Measurements from ENCODE around the gene FBP1.

FBP1 gene

DNA sequence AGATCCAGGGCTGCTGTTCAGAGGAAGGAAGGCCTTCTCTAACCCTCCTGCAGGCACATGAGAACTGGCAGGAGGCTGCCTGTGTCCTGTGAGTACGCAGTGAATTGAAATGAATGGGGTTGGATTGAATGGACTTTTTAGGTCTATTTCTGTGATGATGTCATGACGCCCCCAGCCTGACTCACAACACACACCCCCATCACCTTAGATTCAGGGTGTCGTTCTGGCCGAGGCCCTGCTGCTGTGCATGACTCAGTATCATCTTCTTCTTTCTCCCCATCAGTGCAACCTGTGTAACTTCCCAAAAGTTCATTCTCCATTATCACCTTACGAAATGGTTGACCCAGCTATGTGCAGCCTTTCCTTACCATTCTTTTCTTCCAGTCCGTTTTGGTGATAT lies 79.1 kb downstream of the FBP1 start:
- TF ChIP-seq, protein P1, sequence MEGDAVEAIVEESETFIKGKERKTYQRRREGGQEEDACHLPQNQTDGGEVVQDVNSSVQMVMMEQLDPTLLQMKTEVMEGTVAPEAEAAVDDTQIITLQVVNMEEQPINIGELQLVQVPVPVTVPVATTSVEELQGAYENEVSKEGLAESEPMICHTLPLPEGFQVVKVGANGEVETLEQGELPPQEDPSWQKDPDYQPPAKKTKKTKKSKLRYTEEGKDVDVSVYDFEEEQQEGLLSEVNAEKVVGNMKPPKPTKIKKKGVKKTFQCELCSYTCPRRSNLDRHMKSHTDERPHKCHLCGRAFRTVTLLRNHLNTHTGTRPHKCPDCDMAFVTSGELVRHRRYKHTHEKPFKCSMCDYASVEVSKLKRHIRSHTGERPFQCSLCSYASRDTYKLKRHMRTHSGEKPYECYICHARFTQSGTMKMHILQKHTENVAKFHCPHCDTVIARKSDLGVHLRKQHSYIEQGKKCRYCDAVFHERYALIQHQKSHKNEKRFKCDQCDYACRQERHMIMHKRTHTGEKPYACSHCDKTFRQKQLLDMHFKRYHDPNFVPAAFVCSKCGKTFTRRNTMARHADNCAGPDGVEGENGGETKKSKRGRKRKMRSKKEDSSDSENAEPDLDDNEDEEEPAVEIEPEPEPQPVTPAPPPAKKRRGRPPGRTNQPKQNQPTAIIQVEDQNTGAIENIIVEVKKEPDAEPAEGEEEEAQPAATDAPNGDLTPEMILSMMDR (IDR thresholded peaks at IDR 0.05; ENCODE audit: low read depth, low read length, missing control alignments) = no peak
- H3K4me3 ChIP-seq (ENCODE audit: low read depth, low read length) = no peak overlapping the region
- no peak for DNase-seq (ENCODE audit: low read depth)
- in situ Hi-C loops (cut with HindIII; ENCODE audit: low sequenced_read_pairs) = no loop called here

DNA sequence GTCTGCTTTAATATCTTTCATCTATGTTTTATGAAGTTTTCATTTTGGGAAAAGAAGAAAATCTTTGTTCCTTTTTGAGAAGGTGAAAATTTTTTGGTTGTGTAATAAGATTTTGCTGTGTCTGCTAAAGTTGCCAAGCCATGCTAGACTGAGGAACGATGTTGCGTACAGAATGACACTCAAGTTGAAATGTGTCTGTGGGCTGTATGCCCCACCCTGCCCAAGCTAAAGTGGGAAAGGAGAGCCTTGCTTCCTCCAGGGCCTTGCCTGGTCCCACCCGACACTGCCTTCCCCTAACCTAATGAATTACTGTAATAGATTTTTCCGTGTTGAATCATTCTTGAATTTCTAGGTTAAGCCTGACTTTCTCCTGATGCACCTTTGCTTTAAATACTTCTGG lies 81.9 kb downstream of the FBP1 start:
- H3K4me3 ChIP-seq (ENCODE audit: low read depth, low read length) = no peak overlapping the region
- TF ChIP-seq, protein P1 (IDR thresholded peaks at IDR 0.05; ENCODE audit: low read depth, low read length, missing control alignments) = no peak
- in situ Hi-C loops (cut with HindIII; ENCODE audit: low sequenced_read_pairs) = no loop called here
- no peak for DNase-seq (ENCODE audit: low read depth)

DNA sequence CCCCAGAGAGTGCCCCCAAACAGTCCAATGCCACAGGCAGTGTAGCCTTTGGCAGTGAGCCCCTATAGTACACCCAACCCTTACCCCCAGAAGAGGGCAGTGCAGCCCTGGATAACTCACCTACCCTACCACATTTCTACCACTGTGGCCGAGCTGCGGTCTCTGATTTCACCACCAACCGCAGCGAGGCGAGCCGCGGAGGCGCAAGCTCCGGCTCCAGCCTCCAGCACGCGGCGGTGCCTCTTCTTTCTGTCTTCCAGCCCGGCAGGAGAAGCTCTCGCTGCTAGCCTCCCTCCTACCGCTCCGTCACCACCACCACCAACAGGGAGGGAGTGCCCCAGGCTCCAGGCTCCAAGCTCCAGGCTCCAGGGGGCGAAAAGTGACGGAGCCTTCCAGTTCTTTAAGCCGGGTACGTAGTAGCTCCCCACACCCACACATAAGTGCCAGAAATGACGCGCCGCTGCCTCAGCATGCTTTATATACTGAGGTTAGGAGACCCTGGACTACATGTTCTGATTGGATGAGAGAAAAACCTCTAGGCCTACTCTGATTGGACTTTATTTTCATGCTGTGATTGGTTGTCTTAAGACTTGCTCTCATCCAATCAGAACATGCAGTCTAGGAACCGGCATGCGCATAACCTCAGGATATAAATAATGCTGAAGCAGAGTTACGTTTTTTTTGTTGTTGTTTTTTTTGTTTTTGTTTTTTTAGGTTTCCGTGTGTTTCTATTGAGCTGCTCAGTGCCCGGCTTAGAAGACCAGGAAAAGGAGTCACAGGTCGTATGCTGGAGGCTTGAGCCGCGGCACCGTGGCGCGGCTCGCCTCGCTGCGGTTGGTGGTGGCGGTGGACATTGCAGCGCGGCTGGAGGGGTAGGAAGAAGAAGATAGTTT lies 84.6 kb downstream of the FBP1 start, which contains the start of gene PCAT7:
Gene PCAT7 (plus strand): TSS at position 645 of the 893 bp plus-strand sequence.
- TF ChIP-seq, protein P1 (IDR thresholded peaks at IDR 0.05; ENCODE audit: low read depth, low read length, missing control alignments) = no peak
- DNase-seq (ENCODE audit: low read depth) = no peak
- in situ Hi-C loops (cut with HindIII; ENCODE audit: low sequenced_read_pairs) = no loop called here
- no peak within 1 kb of the TSS for H3K4me3 ChIP-seq (ENCODE audit: low read depth, low read length)

DNA sequence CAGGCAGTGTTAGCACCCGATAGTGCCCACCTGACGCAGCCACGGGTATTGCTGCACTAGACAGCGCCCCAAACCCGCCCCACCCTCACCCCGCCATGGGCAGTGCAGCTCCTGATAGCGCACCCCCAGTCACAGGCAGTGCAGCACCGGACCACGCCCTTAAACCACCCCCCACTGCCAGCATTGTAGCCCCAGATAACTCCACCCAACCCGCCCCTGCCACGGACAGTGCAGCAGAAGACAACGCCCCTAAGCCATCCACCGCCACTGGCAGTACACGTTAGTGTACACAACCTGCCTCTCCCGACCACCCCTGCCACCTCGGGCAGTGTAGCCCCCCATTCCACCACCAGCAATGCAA lies 85.3 kb downstream of the FBP1 start:
- no peak for DNase-seq (ENCODE audit: low read depth)
- in situ Hi-C loops (cut with HindIII; ENCODE audit: low sequenced_read_pairs) = no loop called here
- H3K4me3 ChIP-seq (ENCODE audit: low read depth, low read length) = no peak overlapping the region
- TF ChIP-seq, protein P1 (IDR thresholded peaks at IDR 0.05; ENCODE audit: low read depth, low read length, missing control alignments) = no peak
